Osteocyte (in vitro differentiated cells): ENCODE measurements around the gene PPP1CC. TPM values are rescaled to one million over a fixed set of nuclear protein-coding genes. Genes with fewer than 3 reads are reported as not detected.
A peak's percentile ranks its signal among the peaks of the same experiment; 100 is the strongest.

Experiments used
- DNase-seq: peaks from one replicate; pipeline ENCODE4 v3.0.0; 2021; ENCODE audit warnings: mixed read lengths; ENCODE audit not compliant: unreplicated experiment; ENCODE audit errors: extremely low spot score
- H3K27ac Mint-ChIP-seq: one replicate; pipeline ENCODE4 v1.8.0; 2021; ENCODE audit warnings: mild to moderate bottlenecking, mixed read lengths; ENCODE audit not compliant: unreplicated experiment
- H3K27me3 Mint-ChIP-seq: one replicate; pipeline ENCODE4 v1.8.0; 2021; ENCODE audit warnings: mixed read lengths; ENCODE audit not compliant: unreplicated experiment
- H3K36me3 Mint-ChIP-seq: one replicate; pipeline ENCODE4 v1.8.0; 2021; ENCODE audit warnings: mixed read lengths; ENCODE audit not compliant: unreplicated experiment
- H3K4me1 Mint-ChIP-seq: one replicate; pipeline ENCODE4 v1.8.0; 2021; ENCODE audit warnings: mixed read lengths; ENCODE audit not compliant: unreplicated experiment
- H3K4me3 Mint-ChIP-seq: one replicate; pipeline ENCODE4 v1.8.0; 2021; ENCODE audit warnings: mild to moderate bottlenecking, moderate library complexity, mixed read lengths; ENCODE audit not compliant: unreplicated experiment
- H3K9me3 Mint-ChIP-seq: one replicate; pipeline ENCODE4 v1.8.0; 2021; ENCODE audit warnings: mixed read lengths; ENCODE audit not compliant: unreplicated experiment
- CTCF ChIP-seq: fragments of 200-600 bp; sonication (generic); IDR thresholded peaks from 2 replicates; pipeline ENCODE4 v1.5.0; 2021; ENCODE audit warnings: antibody characterized with exemption, mild to moderate bottlenecking, moderate library complexity
- total RNA-seq: library from RNA; stranded (reverse); gene quantifications from 2 replicates; pipeline ENCODE4 v1.2.1, GENCODE V29; 2021

PPP1CC gene
- total RNA-seq, 1 donor from 2014 or later = 102 TPM

DNA sequence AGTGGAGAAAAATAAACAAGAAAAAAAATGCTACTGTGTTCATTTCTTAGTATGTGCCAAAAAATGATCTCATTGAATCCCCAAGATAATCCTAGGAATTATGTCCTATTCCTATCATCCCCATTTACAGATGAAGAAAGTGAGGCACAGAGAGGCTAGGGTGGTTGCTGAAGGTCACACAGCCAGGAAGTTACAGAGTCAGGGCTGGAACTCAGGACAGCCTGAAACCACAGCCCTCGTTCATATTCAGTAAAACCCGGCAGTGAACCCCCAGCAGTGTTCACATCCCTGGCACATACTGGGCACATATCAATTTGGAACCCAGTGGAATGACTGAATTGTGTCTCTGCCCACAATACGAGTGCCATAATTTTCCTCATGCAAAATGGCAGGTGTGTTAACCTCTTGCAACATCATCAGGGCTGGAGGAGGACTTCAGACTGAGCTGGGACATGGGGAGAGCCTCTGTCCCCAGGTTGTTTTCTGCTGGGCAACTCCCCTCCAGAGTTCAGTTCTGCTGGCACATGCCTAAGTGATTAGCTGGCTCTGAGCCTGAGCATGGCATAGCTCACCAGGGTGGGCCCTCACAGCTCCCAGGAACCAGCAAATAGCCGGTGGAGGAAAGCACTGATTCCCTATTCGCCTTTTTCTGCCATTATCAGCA, 2.0 kb upstream of the PPP1CC start:
- no peak for DNase-seq
- Mint-ChIP-seq H3K9me3 (no peaks in the 10 kb centered on the region), H3K27me3 (no peaks in the 10 kb centered on the region), H3K4me1 (peaks cover 48% of the 10 kb centered on the region), H3K36me3 (no peaks in the 10 kb centered on the region), H3K4me3 (no peak overlapping the region), H3K27ac (peak overlapping the region; percentile 68)
- TF ChIP-seq CTCF = no peak

DNA sequence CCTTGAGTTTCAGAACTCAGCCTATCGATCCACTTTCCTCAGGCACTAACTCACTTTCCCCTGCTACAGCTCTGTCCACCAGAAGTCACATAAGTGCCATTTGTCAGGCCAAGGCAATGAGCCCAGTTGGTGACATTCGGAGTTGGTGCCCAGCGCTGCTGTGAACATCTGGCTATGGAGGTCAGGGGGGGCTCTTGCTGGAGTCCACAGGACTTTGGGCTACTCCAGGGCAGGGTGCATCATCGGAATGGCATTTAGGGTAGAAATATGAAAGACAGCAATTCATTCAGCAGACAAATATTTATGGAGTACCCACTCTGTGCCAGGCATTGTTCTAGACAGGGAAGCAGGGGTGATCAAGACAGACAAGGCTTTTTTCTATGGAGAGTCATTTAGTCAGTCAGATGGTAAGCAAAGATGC, 1.5 kb upstream of the PPP1CC start:
- DNase-seq = no peak
- Mint-ChIP-seq H3K27ac (peak overlapping the region; percentile 55), H3K9me3 (no peaks in the 10 kb centered on the region), H3K4me1 (peaks cover 54% of the 10 kb centered on the region), H3K4me3 (peak overlapping the region; percentile 98), H3K27me3 (no peaks in the 10 kb centered on the region), H3K36me3 (no peaks in the 10 kb centered on the region)
- TF ChIP-seq CTCF = no peak

DNA sequence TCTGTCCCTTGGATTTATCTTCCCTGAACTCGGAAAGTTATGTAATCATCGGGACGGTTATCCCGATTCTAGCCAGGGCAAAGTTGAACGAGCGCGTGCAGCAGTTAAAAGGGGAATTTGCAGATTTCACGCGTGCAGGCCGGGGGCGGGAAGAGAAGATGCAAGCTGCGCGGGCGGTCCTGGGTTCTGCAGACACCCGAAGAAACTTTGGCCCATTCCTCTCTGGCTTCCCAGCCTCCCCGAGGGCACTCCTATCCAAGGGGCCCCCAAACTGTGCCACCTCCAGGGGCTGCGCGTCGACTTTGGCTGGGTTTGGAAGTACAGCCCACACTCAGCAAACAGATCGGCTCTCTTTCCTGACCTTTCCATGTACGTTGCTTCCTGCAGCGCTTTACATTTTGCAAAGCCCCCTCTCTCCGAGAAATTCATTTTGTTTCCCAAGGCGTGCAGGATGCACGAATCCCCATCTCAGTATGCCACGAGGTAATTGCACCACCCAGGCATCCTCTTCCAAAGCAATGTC, 941 bp upstream of the PPP1CC start:
- Mint-ChIP-seq H3K9me3 (no peaks in the 10 kb centered on the region), H3K36me3 (no peaks in the 10 kb centered on the region), H3K27ac (peak overlapping the region; percentile 86), H3K4me1 (peaks cover 59% of the 10 kb centered on the region), H3K27me3 (no peaks in the 10 kb centered on the region), H3K4me3 (peak overlapping the region; percentile 98)
- no peak for TF ChIP-seq CTCF
- no peak for DNase-seq

DNA sequence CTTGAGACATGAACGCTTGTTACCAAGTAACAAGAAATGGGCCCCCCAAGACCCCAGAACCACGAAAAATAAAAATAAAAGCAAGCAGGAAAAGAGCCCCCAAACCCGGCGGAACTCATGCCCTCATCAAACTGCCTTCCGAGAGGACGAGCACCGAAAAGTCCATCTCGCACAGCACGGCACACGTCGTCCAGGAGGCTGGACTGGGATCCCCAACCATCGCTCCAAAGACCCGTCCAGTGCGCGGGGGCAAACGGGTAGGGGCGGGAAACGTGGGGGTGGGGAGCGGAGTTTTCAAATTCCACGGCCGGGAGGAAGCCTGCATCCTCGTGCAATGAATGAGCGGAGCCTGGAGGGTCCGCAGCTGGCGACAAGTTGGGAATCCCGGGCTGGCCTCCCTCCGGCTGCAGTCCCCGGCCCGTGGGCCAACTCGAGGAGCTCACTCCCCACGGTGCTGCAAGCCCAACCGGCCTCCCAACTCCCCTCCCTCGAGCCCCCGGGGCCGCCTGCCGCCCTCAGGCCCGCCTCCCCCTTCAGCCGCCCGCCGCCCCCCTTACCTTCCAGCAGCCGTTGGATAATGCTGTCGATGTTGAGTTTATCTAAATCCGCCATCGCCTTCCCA, 484 bp downstream of the PPP1CC start:
- no peaks in the 10 kb centered on the region for H3K36me3 Mint-ChIP-seq
- DNase-seq = peak; percentile 85
- peak overlapping the region; percentile 92 for H3K27ac Mint-ChIP-seq
- H3K4me1 Mint-ChIP-seq = peaks cover 68% of the 10 kb centered on the region
- TF ChIP-seq CTCF = no peak
- no peaks in the 10 kb centered on the region for H3K9me3 Mint-ChIP-seq
- no peaks in the 10 kb centered on the region for H3K27me3 Mint-ChIP-seq
- peak overlapping the region; percentile 98 for H3K4me3 Mint-ChIP-seq

- Mint-ChIP-seq H3K4me1 (peaks cover 73% of the 10 kb centered on the region), H3K4me3 (peak overlapping the region; percentile 98), H3K36me3 (no peaks in the 10 kb centered on the region), H3K27me3 (no peaks in the 10 kb centered on the region), H3K9me3 (no peaks in the 10 kb centered on the region), H3K27ac (peak overlapping the region; percentile 92)
- TF ChIP-seq CTCF = no peak
- DNase-seq = no peak
Observed at GRCh38 chr12:110741341-110742095, 1.2 kb downstream of the PPP1CC start.
